HK-2 (cell line): ENCODE measurements around the gene CBLL2.
A peak's percentile ranks its signal among the peaks of the same experiment; 100 is the strongest.
"Not testable (repeated sequence)": the region's sequence is repeated elsewhere in the genome, so short reads cannot be mapped to it uniquely, and the experiment has no call there.

Source experiments
- DNase-seq: peaks from one replicate; pipeline ENCODE4 v3.0.0-alpha.2; 2018; ENCODE audit not compliant: unreplicated experiment

CBLL2 gene

DNA sequence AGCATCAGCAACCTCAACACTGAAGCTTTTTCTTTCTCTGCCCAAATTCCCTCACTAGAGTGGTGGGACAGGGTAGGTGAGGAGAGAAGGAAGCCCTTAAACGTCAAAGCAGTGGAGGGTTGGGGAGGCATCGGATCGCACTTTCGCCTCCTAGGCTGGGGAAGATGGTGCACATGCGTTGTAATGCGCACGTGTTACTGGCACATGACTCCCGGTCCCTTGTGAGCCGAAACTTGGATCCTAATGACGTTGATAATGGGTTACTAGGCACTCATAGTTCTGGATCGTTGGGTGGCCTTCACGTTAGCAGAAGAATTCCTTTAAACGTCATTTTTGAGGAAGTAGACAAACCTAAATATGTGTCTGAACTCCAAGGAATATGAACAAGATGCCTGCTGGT is at the start of gene CBLL2:
Gene CBLL2 (plus strand): TSS at position 301 of the 400 bp plus-strand sequence. CDS start 79 bp downstream, at position 380.
- DNase-seq = no peak

DNA sequence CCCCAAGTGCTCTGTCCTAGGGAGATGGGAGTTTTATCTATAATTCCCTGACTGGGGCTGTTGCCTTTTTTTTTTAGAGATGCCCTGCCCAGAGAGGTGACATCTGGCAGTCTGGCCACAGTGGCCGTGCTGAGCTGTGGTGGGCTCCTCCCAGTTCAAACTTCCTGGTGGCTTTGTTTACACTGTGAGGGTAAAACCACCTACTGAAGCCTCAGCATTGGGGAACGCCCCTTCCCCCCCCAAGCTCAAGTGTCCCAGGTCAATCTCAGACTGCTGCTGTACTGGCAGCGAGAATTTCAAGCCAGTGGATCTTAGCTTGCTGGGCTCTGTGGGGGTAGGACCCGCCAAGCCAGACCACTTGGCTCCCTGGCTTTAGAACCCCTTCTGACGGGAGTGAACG is 38.3 kb upstream of the CBLL2 start:
- no peak for DNase-seq

GRCh38 chrX:22237479-22237878 is 35.2 kb upstream of the CBLL2 start:
- no peak for DNase-seq

- DNase-seq = no peak
Observed at GRCh38 chrX:22246620-22247019, 26.1 kb upstream of the CBLL2 start.

DNA sequence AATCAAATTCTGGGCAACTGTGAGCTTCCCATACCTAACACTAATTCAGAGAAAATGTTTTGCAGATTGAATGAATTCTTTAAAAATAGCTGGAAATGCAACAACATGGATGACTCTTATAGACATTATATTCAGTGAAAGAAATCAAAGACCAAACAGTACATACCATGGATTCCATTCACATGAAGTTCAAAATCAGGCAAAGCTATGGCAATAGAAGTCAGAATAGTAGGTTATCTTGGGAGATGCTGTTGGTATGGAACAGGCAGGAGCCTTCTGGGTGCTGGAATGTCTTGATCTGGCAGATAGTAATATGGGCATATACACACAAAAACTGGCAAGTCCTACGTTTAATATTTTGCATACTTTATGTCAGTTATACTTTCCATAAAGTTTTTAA is 25.5 kb upstream of the CBLL2 start:
- no peak for DNase-seq

GRCh38 chrX:22248401-22248800 is 24.3 kb upstream of the CBLL2 start:
- DNase-seq = no peak

GRCh38 chrX:22249371-22249770 is 23.3 kb upstream of the CBLL2 start:
- DNase-seq = no peak

GRCh38 chrX:22268706-22269105 is 4.0 kb upstream of the CBLL2 start:
- no peak for DNase-seq

DNA sequence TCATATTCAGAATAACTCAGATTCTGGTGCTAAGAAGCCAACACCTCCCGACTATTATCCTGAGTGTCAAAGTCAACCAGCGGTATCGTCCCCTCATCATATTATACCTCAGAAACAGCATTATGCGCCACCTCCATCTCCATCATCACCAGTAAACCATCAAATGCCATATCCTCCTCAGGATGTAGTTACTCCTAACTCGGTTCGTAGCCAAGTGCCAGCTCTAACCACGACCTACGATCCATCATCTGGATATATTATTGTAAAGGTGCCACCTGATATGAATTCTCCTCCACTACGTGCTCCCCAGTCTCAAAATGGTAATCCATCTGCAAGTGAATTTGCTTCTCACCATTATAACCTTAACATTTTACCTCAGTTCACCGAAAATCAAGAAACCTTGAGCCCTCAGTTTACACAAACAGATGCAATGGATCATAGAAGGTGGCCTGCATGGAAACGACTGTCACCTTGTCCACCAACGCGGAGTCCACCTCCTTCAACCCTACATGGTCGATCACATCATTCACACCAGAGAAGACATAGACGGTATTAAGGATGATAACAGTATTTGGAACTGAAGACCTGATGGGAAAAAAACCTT is 1.1 kb downstream of the CBLL2 start:
- DNase-seq = no peak

DNA sequence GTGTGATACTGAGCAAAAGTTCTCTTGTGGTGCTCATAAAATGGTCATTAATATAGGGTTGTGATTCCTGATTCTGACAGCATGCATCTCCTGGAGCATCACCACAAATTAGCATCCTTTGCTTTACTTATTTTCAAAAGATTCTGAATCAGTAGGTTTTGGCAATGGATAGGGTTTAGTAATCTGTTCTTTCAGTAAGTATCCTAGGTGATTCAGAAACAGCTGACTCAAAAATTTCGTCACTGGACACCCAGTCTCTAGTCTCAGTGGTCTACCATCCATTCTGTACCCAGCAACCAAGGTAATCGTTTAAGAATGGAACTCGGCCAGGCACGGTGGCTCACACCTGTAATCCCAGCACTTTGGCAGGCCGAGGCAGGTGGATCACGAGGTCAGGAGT is 4.1 kb downstream of the CBLL2 start:
- no peak for DNase-seq

GRCh38 chrX:22278375-22278774 is 5.7 kb downstream of the CBLL2 start:
- DNase-seq = no peak

GRCh38 chrX:22289209-22289608 is 16.5 kb downstream of the CBLL2 start:
- DNase-seq = not testable (repeated sequence)

DNA sequence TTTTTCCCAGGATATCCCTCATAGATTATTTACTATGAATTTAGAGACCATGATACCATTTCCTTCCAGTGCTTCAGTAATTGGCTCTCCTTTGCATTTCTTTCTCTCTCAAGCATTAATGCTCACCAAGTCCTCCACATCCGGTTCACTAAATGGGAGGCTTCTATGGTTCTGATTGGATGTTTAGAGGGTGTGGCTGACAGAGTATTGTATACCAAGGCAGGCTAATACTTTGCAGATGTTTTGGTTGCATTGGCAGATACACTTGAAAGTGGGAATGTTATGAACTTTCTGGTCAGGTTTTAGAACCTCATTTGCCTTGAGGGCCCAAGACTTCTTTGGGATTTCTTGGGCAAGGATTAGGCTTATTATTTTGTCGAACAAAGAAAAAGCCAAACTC is 24.2 kb downstream of the CBLL2 start:
- no peak for DNase-seq

- DNase-seq = no peak
Observed at GRCh38 chrX:22300130-22300529, 27.4 kb downstream of the CBLL2 start.

DNA sequence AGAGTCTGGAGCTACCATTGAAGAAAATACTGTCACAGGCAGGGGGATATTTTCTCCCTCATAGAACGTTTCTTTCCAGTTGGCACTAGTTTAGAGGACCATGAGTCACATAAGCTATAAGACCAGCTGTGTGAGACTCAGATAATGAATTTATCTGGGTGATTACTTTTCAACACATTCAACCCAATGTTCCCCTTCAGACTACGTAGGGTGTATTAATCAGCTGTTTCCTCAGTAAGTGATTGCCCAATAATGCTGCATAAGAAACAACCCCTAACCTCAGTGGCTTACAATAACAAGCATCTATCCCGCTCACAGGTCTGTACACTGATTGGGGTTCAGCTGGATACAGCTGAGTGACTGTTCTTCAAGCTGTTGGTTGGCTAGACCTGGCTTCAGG is 38.1 kb downstream of the CBLL2 start:
- DNase-seq = no peak

GRCh38 chrX:22313766-22314165 is 41.1 kb downstream of the CBLL2 start:
- no peak for DNase-seq

GRCh38 chrX:22314211-22314610 is 41.5 kb downstream of the CBLL2 start:
- DNase-seq = no peak

GRCh38 chrX:22314692-22315091 is 42.0 kb downstream of the CBLL2 start:
- peak; percentile 3 for DNase-seq

DNA sequence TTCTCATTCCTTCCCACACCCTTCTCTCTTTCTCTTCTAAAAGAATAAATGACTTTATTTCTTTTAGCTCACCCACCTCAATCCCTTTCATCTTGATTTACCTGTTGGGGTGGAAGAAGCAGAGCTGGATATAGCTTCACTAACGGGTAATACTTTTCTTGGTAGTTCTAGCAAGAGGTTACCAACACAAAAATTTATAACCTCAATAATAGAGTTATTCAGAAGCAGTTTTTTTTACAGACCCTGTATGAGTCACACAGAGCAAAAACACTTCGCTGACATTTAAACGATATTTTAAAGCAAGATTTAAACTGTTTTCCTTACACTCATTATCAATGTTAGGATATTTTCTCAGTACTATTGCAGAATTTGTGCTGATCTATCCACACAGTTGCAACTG is 42.4 kb downstream of the CBLL2 start:
- DNase-seq = no peak

DNA sequence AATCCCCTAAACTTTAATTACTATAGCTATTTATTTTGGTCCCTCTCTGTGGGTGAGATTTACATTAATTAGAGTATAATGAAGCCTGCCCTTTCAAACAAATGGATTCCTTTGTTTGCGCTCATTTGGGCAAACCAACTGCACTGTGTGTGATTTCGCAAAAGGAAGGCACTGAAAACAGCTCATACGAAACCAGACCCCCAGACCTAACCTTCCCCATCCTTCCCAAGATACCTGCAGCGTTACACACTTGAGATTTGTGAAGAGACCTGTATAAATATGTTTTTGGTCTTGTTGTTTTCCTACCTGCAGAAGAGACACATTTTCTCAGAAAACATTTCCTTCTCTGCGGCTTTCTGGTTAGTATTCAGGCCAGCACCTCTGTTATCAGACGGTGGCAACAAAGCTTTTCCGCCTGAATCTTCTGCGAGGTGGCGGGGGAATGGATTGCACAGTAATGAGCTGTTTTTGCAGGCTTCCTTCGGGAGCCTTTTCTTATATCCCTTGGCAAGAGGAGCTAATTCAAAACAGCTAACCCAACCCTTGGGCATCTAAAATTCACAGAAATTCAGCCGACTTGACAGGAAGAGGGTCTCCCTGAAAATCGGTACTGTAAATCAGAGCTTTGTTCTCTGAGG is 47.6 kb downstream of the CBLL2 start:
- no peak for DNase-seq

DNA sequence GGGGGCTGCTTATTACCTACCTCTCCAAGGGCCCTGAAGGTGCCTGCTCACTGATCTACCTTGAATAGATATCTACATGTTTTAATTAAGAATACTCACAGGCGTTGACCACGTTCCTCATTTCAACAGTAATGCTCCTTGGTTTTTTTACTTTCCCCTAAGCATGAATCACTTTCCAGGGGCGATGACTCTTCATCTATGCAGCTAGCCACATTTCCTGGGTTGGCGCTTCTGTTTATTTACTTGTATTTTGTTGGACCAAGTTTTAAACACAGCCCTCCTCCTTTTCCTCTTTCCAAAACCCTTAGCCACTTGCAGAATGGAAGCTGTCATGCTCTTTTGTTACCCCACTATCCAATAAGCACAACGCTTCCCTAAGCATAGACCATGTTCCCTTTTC is 50.8 kb downstream of the CBLL2 start:
- DNase-seq = no peak
